ENCODE data around the gene SEC24C.

The SEC24C gene

DNA sequence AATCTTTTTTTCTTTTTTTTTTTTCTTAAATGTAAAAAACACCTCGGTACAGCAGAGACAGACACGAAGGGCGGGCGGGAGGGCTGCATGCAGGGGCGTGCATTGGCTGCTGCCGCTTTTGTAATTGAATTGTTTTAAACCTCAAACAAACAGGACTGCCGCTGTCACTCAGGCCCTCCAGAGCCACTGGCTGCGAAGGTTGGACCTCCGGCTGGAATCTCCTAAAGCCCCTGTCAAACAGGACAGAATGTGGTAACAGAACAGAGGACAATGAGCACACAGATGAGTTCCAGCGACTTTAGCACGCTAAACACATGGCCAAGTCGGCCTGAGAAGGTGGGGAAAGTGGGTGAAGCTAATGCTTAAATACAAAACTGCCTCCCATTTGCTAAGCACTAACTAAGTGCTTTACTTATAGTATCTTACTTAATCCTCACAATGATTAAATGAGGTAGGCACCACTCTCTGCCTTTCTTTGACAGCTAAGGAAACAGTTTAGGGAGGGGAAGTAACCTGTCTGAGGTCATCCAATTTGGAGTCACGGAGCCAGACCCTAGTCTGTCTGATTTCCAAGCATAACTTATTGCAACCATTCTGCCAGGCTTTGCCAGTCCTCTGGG lies 70.2 kb downstream of the SEC24C start:
- no peak for DNase-seq

DNA sequence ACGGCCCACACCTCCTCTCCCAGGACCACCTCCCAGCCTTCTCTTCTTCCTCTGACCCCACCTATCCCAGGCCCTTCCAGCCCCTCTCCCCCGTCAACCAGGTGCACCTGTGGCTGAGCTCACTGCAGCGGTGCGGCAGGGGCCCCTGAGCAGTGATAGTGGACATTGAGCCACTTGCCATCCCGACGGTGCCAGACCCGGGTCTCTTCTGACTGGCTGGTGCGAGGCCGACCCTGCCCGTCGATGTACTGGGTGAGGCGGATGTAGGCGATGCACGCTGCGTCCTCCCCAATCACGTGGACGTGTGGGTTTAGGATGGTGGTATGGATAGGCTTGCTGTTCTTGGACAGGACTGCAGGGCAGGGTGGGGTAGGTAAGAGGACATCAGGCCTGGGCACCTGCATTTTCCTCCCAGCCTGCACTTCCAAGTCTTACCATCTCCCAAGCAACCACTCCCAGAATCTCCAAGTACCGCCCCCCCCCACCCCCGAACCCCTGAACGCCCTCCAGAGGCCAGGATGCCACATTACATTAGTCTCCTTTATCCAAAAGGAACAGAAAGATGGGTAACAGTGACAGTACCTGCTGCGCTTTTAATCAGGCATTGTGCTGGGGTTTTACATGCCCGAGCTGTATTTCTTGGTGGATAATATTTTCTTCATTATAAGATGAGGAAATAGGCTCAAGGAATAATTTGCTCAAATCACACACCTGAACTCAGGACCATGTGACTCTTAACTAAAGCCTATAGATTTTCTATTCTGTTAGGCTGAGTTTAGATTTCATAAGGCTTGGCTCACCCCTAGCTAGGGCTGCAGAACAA lies 70.9 kb downstream of the SEC24C start:
- DNase-seq, result peak in 1 of 2 donors; percentile 20

DNA sequence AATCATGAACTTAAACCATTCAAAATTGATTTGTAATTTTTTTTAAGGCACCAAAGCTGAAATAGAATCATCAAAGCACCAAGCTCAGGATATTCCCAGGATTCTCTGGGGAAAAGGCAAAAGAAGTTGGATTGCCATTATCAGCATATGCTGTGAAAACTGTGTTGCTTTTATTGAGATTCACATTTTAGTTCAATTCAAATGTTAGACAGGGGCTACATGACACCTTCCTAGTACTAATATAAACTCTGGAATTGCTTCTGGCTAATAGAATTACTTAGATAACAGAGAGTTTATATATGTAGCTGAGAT lies 71.5 kb downstream of the SEC24C start:
- DNase-seq, result no peak

DNA sequence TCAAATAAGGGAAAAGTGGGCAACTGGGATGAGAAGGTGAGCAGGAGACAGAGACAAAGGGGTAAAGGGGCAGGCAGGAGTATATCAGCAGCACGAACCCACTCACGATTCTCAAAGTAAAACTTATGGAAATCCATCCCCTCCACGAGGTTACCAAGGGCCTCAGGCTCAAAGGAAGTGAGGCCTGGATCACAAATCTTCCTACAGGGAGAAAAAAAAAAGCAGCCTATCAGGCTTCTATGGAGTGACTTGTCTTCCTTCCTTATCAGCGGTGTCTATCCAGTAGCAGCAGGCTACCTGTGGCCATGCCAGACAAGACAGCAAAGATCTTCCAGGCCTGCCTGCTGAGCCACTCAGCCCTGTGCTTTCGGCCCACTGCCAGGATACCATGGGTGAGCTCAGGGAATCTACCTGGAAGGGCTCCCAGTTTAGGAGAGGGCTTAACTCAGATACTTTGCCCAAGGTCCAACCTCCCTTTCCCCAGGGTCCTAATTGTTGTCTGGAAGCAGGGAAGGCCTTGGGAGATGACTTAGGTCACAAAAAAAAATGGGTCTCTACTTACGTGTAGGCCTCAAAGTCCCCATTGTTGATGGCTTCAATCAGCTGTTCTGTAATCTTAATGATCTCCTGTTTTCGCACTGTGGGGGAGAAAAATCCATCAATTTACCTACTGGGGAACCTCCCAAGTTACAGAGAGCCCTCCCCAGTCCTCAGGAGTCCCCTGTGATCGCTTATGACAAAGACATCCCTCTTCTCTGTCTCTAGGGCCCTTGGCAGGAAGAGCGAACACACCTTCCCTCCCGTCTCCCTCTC lies 73.0 kb downstream of the SEC24C start:
- no peak for DNase-seq

DNA sequence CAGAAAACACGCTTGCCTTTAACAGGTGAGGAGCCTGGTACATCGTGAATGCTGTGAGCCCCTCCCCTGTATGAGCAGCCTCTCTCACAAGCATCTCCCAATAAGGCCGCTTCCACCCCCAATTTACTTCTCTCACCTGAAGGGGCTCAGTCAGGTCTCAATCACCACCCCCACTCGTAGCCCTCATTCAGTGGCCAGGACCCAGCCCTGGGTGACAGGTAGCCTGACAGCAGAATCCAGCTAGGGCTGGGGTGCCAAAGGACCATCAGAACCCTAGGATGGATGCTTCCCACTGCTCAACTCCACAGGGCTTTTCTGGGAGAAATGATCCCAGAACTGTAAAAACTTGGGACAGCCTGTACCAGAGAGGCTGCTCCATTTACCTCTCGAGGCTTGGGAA lies 73.7 kb downstream of the SEC24C start:
- DNase-seq, result no peak

DNA sequence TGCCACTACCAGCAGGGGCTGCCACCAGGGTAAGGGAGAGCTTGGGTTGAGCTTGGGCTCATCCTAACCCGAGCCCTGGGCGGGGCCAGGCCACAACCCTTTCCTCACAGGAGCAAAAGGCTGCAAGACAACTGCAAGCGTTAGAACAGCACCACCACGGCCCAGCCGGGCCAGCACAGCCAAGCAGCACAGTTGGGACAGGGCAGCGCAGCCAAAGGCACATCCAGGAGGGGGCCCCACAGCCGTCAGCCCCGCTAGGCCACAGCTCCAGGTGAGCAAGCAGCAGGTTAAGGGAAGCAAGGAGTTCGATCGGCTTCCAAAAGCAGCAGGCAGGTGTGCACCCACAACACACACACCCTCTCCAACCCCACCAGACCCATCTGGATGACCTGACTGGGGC lies 74.2 kb downstream of the SEC24C start:
- no peak for DNase-seq

DNA sequence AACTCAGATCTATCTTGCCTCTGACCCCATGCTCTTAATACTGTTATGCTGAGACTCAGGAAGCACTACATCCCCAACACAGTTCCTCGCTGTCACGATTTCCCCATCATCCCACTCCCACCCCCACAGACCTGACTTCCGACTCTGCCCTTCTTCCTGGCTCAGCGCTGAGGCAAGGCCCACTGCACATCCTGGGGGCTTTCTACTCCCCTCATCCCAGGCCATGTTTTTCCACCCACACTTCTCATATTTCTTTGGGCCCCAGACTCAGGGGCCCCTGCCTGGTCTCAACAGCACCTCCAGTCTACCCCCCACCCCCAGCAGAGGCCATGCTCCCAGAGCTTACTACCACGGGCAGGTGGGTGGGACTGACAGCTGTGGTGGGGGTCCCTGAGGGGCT lies 74.9 kb downstream of the SEC24C start:
- no peak for DNase-seq

DNA sequence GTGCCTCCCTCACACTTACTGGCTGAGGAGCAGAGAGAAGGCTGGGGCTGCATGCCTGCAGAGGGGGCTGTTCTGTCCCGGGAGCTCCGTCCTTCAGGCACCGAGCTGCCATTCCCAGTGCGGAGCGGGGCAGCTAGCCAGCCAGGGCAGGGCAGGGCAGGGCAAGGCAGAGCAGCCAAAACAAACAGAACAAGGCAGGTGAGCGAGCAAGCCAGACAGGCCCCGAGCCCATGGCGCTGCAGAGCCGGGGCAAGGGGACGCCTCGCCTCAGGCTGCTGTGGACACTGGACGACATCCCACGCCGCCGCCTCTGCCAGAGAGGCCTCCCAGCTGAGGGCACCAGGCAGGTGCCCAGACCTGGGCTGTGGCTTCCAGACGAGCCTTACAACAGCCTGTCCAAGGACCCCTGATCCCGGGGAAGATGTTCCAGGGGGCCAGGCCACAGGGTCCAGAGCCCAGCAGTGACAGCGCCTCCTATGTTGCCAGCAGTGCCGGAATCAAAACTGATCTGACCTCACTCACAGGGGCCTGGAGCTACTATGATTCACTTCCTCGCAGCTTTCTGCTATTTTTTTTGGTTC lies 75.4 kb downstream of the SEC24C start:
- no peak for DNase-seq

All from CD4-positive, alpha-beta T cell treated with Interleukin-1 beta for 1 hour (primary cell).